ENCODE results near the gene FOXC2. TPM values are rescaled to one million over a fixed set of nuclear protein-coding genes. Genes with fewer than 3 reads are reported as not detected.

The FOXC2 gene
- total RNA-seq, 4 donors from 2014 or later = 0.56 TPM; not detected in 3

GRCh38 chr16:86553356-86553755 lies 13.3 kb upstream of the FOXC2 start:
- Histone ChIP-seq H3K9me3 (no peaks in the 10 kb centered on the region), H3K27me3 (no peaks in the 10 kb centered on the region), H3K4me1 (peaks cover 29% of the 10 kb centered on the region), H3K27ac (no peak overlapping the region), H3K36me3 (peaks cover 34% of the 10 kb centered on the region), H3K4me3 (no peak overlapping the region)
- DNase-seq (ENCODE audit: low spot score in 2 of 2) = no peak
- no peak for TF ChIP-seq POLR2AphosphoS5 (IDR thresholded peaks at IDR 0.05)
- TF ChIP-seq CTCF (IDR thresholded peaks at IDR 0.05) = no peak
- no peak for TF ChIP-seq EP300 (IDR thresholded peaks at IDR 0.05)
- no peak for TF ChIP-seq POLR2A (IDR thresholded peaks at IDR 0.05)
- WGBS = 97% methylated on average over 8 of the region's 22 CpGs

- peaks cover 30% of the 10 kb centered on the region for H3K36me3 ChIP-seq
- H3K4me1 ChIP-seq = peaks cover 29% of the 10 kb centered on the region
- DNase-seq (ENCODE audit: low spot score in 2 of 2) = no peak
- peak overlapping the region; percentile 100 for H3K4me3 ChIP-seq
- H3K9me3 ChIP-seq = no peaks in the 10 kb centered on the region
- no peak for TF ChIP-seq EP300 (IDR thresholded peaks at IDR 0.05)
- no peak for TF ChIP-seq CTCF (IDR thresholded peaks at IDR 0.05)
- TF ChIP-seq POLR2A (IDR thresholded peaks at IDR 0.05) = no peak
- no peak for TF ChIP-seq POLR2AphosphoS5 (IDR thresholded peaks at IDR 0.05)
- 5% methylated on average over 10 of the region's 10 CpGs for WGBS
- no peaks in the 10 kb centered on the region for H3K27me3 ChIP-seq
- H3K27ac ChIP-seq = peak overlapping the region; percentile 89
Observed at GRCh38 chr16:86554599-86554916, 12.1 kb upstream of the FOXC2 start.

GRCh38 chr16:86554917-86555703 lies 11.5 kb upstream of the FOXC2 start, which contains the start of gene MTHFSD:
MTHFSD (minus strand) TSS chr16:86555235; CDS start chr16:86555184, 51 bp downstream.
- H3K36me3 ChIP-seq = peaks cover 25% of the 10 kb centered on the region
- H3K4me3 ChIP-seq = peak within 1 kb of the TSS; percentile 100
- peak; percentile 94 to 95 for DNase-seq (ENCODE audit: low spot score in 2 of 2)
- TF ChIP-seq CTCF (IDR thresholded peaks at IDR 0.05) (no peak), POLR2A (IDR thresholded peaks at IDR 0.05) (peak in 1 of 2 donors; percentile 59), POLR2AphosphoS5 (IDR thresholded peaks at IDR 0.05) (peak in 1 of 3 donors; percentile 64)
- WGBS = 4% methylated on average over 44 of the region's 70 CpGs
- H3K27me3 ChIP-seq = peaks cover 5% of the 10 kb centered on the region
- peak within 1 kb of the TSS; percentile 89 for H3K27ac ChIP-seq
- H3K4me1 ChIP-seq = peaks cover 29% of the 10 kb centered on the region
- no peaks in the 10 kb centered on the region for H3K9me3 ChIP-seq

- TF ChIP-seq CTCF (IDR thresholded peaks at IDR 0.05) = no peak
- TF ChIP-seq POLR2AphosphoS5 (IDR thresholded peaks at IDR 0.05) = no peak
- TF ChIP-seq EP300 (IDR thresholded peaks at IDR 0.05) = no peak
- no peak for TF ChIP-seq POLR2A (IDR thresholded peaks at IDR 0.05)
- Histone ChIP-seq H3K27me3 (peaks cover 9% of the 10 kb centered on the region), H3K27ac (no peak overlapping the region), H3K4me3 (peak overlapping the region; percentile 100), H3K9me3 (no peaks in the 10 kb centered on the region), H3K4me1 (peaks cover 29% of the 10 kb centered on the region), H3K36me3 (peaks cover 19% of the 10 kb centered on the region)
- WGBS = 37% methylated on average over 17 of the region's 17 CpGs
- no peak for DNase-seq (ENCODE audit: low spot score in 2 of 2)
Observed at GRCh38 chr16:86555704-86556075, 10.9 kb upstream of the FOXC2 start.

- DNase-seq (ENCODE audit: low spot score in 2 of 2) = no peak
- WGBS = 40% methylated on average over 4 of the region's 5 CpGs
- peaks cover 11% of the 10 kb centered on the region for H3K36me3 ChIP-seq
- no peak for TF ChIP-seq EP300 (IDR thresholded peaks at IDR 0.05)
- no peak for TF ChIP-seq POLR2A (IDR thresholded peaks at IDR 0.05)
- no peak for TF ChIP-seq CTCF (IDR thresholded peaks at IDR 0.05)
- TF ChIP-seq POLR2AphosphoS5 (IDR thresholded peaks at IDR 0.05) = no peak
- H3K4me1 ChIP-seq = peaks cover 29% of the 10 kb centered on the region
- no peak overlapping the region for H3K4me3 ChIP-seq
- no peaks in the 10 kb centered on the region for H3K9me3 ChIP-seq
- peaks cover 14% of the 10 kb centered on the region for H3K27me3 ChIP-seq
- H3K27ac ChIP-seq = no peak overlapping the region
Observed at GRCh38 chr16:86556576-86556975, 10.1 kb upstream of the FOXC2 start.

Measured in suprapubic skin (tissue), 4 donors.